ENCODE measurements around the gene IL1RAPL2. TPM values are rescaled to one million over a fixed set of nuclear protein-coding genes. Genes with fewer than 3 reads are reported as not detected.

Gene IL1RAPL2
- total and polyA plus RNA-seq, 2 of the 4 experiments (the other 2 are of a cell fraction): 0.03 TPM; not detected in 1

GRCh38 chrX:104564335-104564734 is 1.7 kb upstream of the IL1RAPL2 start:
- Histone ChIP-seq H3K79me1 (ENCODE audit: low read depth in 1 of 2, low read length in 2 of 2) (no peaks in the 10 kb centered on the region), H4K20me1 (ENCODE audit: insufficient read depth, low read length) (no peaks in the 10 kb centered on the region), H2AK5ac (ENCODE audit: low read depth, low read length) (no peak overlapping the region), H3K27me3 (ENCODE audit: control insufficient read depth, insufficient read depth, low read length) (peaks cover 20% of the 10 kb centered on the region; the same call in 1 of the 2 replicates), H3K4me3 (ENCODE audit: insufficient read depth, low read depth, low read length) (no peak overlapping the region), H2BK15ac (ENCODE audit: low read depth, low read length) (no peak overlapping the region), H3K18ac (ENCODE audit: low read depth, low read length) (no peak overlapping the region), H4K8ac (ENCODE audit: low read depth in 2 of 2, low read length in 2 of 2) (no peak overlapping the region), H3K9me3 (ENCODE audit: control insufficient read depth, insufficient read depth, low read length) (peaks cover 3% of the 10 kb centered on the region; the same call in 1 of the 2 replicates), H3K23ac (ENCODE audit: low read depth, low read length) (no peak overlapping the region), H2AFZ (replicated peaks; ENCODE audit: low read length, poor library complexity) (no peak overlapping the region), H4K91ac (ENCODE audit: insufficient read depth, low read depth, low read length) (no peak overlapping the region), H2BK5ac (ENCODE audit: low read depth, low read length, poor library complexity, severe bottlenecking) (no peak overlapping the region), H3K4me1 (ENCODE audit: control insufficient read depth, insufficient read depth, low read length) (no peaks in the 10 kb centered on the region), H3K14ac (replicated peaks; ENCODE audit: low read depth, low read length) (no peak overlapping the region), H3K9ac (ENCODE audit: low read depth, low read length) (no peak overlapping the region), H2BK20ac (ENCODE audit: low read depth, low read length) (no peak overlapping the region), H2BK120ac (ENCODE audit: low read depth, low read length) (no peak overlapping the region), H3K4ac (ENCODE audit: low read depth, low read length) (no peak overlapping the region), H3K4me2 (ENCODE audit: low read depth, low read length) (no peak overlapping the region), H2AK9ac (replicated peaks; ENCODE audit: low read depth, low read length, poor library complexity) (no peak overlapping the region), H3K56ac (ENCODE audit: extremely low read depth, insufficient read depth, low read length) (no peak overlapping the region), H3K27ac (ENCODE audit: insufficient read depth, low read length) (no peak overlapping the region), H3K36me3 (ENCODE audit: control insufficient read depth, insufficient read depth, low read length) (no peaks in the 10 kb centered on the region), H3K9me1 (ENCODE audit: insufficient read depth, low read length) (no peaks in the 10 kb centered on the region), H4K5ac (ENCODE audit: low read depth, low read length) (no peak overlapping the region)
- WGBS, 2 experiments (ENCODE audit: extremely low coverage in 2 of 2, insufficient read length in 1 of 2): no CpG with 5 or more reads among the region's 9 CpGs
- dilution Hi-C loops (cut with HindIII; ENCODE audit: low sequenced_read_pairs, unreplicated experiment): no loop called here
- in situ Hi-C loops (cut with MboI; ENCODE audit: low sequenced_read_pairs): no loop called here
- ATAC-seq (ENCODE audit: low read depth) (no peak), DNase-seq (no peak)
- TF ChIP-seq CEBPB (IDR thresholded peaks at IDR 0.05; ENCODE audit: low read depth, low read length): no peak
- TF ChIP-seq MXI1 (IDR thresholded peaks at IDR 0.05; ENCODE audit: borderline replicate concordance, low read depth, low read length): no peak
- no peak for TF ChIP-seq BHLHE40 (IDR thresholded peaks at IDR 0.05; ENCODE audit: low read depth, low read length)
- no peak for TF ChIP-seq MAFK (IDR thresholded peaks at IDR 0.05; ENCODE audit: low read depth, low read length)
- no peak for TF ChIP-seq CHD1 (IDR thresholded peaks at IDR 0.05; ENCODE audit: low read depth, low read length)
- TF ChIP-seq FOS (IDR thresholded peaks at IDR 0.05; ENCODE audit: low read depth, low read length): no peak
- TF ChIP-seq ELK1 (IDR thresholded peaks at IDR 0.05; ENCODE audit: borderline replicate concordance, low read depth, low read length): no peak
- no peak for TF ChIP-seq CTCF (conservative IDR thresholded peaks at IDR 0.05; ENCODE audit: low read depth, low read length)
- TF ChIP-seq SMC3 (IDR thresholded peaks at IDR 0.05; ENCODE audit: low read depth, low read length): no peak
- TF ChIP-seq POLR2A (IDR thresholded peaks at IDR 0.05; ENCODE audit: low read depth, low read length): no peak
- TF ChIP-seq NFE2L2 (IDR thresholded peaks at IDR 0.05; ENCODE audit: low read depth, low read length): no peak
- TF ChIP-seq USF2 (IDR thresholded peaks at IDR 0.05; ENCODE audit: low read depth, low read length): no peak
- no peak for TF ChIP-seq RAD21 (IDR thresholded peaks at IDR 0.05; ENCODE audit: low read length)
- BruUV-seq (replicated peaks): no TSS peak
- ChIA-PET POLR2A (ENCODE audit: unreplicated experiment) (no interaction called here), CTCF (no interaction called here)
- intact Hi-C loops (cut with micrococcal nuclease): no loop called here
